Measurements from ENCODE around the gene EXOC2.

Gene EXOC2

DNA sequence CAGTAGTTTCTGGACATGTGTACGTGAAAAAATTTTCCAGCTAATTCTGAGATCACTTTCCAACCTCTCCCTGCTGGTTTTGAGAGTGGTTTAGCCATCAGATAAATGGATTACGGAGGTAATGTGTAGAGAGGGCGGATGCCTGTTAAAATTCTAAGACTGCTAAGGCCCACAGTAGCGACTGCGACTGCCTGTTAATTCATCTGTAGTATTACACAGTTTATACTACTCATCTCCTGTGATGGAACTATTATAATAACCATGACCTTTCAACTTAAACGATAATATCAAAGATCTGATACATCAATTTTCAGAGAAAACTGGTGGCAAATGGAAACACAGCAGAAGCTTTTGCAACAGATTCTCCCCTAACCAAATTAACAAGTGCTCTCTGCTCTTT is 199.1 kb downstream of the EXOC2 start:
- DNase-seq (ENCODE audit: low read depth): no peak

DNA sequence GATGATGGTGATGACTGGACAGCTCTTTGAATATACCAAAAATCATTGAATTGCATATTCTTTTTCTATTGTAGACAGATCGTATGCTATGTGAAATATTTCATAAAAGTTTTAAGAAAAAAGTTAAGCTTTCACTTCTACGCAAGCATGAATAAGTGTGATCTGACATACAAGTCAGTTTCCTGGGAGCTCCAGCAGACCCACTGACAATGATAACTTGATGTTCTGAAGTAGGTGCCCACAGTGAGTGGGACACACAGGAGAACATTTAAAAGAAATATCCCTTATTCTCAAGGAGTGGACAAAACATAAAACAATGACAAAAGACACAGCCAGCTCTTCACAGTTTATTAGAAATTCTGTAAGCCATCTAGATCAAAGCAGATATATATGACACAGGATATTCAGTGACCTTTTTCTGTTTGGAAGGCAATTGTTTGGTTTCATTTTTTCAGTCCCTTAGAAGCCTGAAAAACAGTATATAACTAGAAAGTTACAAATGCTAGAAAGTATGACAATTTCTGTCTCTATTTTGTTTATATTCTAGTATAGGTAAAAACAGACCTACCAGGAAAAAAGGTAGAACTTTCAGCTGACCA is 200.0 kb downstream of the EXOC2 start:
- DNase-seq (ENCODE audit: low read depth): no peak

DNA sequence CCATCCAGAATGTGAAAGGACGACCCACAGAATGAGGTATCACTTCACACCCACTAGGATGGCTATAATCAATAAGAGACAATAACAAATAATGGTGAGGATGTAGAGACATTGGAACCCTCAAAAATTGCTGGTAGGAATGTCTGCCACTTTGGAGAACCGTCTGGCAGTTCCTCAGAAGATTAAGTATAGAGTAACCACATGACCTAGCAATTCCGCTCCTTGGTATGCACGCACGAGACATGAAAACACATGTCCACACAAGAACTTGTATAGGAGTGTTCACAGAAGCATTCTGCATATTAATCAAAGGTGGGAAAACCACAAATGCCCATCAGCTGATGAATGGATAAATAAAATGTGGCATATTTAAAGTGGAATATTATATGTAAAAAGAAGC is 200.8 kb downstream of the EXOC2 start:
- DNase-seq (ENCODE audit: low read depth): no peak

GRCh38 chr6:491233-491632 is 201.7 kb downstream of the EXOC2 start:
- no peak for DNase-seq (ENCODE audit: low read depth)

DNA sequence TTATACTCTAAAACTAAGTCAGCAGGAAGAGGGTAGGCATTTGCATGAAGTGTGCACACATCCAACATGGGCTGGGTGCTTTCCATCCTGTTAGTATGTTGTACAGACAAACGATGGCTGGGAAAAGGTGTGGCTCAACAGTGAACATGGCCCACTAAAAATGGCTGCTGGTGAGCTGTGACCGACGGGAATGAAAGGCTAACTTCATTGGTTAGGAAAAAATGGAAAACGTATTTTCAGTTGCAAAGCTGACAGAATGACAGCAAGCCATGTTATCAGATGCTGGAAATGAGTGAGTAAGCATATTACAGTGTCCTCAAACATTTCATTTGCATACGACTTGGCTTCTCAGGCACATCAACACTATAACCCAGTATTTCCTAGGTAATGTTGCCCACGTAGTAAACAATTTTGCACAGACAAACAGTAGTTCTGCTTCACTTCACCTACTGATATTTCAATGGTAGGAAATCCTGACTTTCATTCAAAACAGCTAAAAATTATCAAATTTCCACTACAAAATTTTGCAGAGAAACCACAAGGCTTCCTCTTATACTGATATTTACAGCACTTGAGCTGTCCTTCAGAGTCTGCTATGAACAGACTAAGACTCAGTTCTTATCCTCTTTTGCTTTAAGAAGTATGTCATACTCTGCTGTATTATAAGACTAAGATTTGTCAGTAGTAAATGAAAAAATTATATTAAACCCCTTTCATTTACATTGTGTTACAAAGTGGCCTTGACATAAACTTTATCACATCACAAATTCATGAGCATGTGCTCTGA is 202.5 kb downstream of the EXOC2 start:
- no peak for DNase-seq (ENCODE audit: low read depth)

GRCh38 chr6:489762-490161 is 203.2 kb downstream of the EXOC2 start:
- no peak for DNase-seq (ENCODE audit: low read depth)

DNA sequence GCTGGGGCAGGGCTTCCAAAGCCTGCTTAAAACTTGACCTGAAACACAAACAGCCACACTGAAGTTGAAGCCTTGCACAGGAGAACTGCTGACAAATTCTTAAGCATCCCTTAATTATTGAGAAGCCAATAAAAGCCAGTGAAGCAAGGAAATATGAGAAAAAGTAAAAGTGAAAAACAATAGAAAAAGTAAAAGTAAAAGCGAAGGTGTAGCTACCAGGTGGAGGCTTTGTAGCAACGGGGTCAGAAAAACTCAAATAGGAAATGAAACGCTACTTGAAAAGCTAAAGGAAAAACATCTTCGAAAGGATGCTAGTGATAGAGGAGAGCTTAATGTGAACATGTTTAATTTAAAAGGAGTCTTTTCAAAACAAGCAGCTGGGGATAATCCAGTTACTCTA is 203.9 kb downstream of the EXOC2 start:
- DNase-seq (ENCODE audit: low read depth): no peak

DNA sequence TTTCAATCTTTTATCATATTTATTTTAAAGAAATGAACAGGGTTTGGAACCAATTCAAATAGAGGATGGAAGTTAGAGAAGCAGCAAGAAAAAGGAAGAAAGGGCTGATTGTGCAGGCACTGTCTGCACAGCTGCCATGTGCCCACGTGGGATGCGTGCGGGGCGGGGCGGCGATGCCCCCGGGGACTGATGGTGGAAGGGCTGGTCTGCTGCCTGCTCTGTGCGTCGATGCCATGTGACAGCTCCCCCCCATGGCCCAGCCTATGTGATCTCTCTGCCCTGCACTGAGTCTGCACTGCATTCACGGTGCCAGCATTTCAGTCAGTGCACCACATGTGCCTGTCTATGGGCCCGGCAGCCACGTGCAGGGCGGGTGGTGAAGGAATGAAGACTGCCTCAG is 205.0 kb downstream of the EXOC2 start:
- DNase-seq (ENCODE audit: low read depth): no peak

DNA sequence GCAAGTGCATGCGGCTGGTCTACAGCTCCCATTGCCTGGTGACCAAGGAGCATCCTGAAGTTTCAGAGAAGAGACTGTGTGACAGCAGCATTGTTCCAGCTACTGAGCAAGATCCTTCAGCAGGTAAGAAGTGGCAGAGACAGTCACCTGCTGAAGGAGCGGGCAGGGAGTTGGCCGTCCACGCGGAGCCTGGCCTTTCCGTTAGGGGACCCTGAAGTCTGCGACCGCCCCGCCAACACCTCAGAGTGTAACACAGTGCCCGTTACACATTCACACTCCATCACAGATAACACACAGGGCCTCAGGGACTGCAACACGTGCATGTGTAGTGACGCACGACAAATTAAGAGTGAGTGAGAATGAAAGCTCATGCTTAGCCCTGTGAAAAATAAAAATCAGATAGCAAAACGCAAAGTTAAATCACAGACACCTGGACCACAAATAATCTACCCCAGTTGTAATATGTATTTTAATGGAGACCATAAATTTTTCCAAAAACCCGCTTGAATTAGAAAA is 207.2 kb downstream of the EXOC2 start:
- DNase-seq (ENCODE audit: low read depth): no peak

- DNase-seq (ENCODE audit: low read depth): no peak
These were observed 208.2 kb downstream of the EXOC2 start for GRCh38 chr6:484746-485145.

DNA sequence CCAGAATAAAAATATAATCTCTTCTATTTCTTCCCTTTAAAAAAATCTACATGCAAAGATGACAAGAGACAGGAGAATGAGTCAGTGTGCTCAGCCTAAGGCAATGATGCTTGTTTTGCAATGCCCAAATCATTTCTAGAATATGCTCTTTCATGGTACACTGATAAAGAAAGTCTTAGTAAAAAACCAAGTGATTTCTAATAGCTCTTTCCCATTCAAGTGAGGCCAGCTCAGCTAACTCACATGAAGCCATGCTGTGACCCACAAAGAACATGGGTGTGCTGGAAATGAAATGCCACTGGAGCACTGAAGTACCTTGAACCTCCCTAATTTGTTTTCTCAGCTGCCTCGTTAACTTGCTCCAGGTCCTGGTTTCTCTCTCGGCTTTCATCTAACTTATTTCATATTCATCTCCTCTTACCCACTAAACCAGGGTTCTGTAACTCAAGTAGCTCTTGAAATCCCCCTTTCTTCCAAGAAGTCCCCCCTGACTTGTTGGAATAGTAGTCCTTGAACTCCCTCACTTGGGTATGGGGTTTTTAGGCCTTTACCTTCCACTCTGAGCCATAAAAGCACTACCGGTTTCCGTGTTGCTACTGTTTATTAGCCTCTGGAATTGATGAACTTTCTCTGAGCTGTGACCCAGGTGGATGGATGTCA is 208.7 kb downstream of the EXOC2 start:
- DNase-seq (ENCODE audit: low read depth): no peak

DNA sequence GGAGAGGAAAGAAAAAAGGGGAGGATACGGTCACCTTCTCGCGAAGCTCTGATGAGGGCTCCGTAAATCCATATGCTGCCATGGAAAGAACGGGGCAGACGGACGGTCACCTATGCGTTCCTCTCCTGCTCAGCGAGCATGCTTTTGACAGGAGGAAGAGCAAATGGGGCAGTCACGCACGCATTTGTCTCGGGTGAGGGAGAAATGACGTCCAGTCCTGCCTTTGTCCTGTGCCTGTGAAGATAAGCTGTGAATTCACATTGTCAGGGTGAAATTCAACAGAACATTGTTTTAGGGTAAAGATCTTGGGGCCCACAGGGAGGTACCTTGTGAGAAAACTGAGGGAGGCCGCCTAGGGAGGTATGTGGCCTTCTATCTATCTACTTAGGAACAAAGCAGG is 217.6 kb downstream of the EXOC2 start:
- DNase-seq (ENCODE audit: low read depth): no peak

DNA sequence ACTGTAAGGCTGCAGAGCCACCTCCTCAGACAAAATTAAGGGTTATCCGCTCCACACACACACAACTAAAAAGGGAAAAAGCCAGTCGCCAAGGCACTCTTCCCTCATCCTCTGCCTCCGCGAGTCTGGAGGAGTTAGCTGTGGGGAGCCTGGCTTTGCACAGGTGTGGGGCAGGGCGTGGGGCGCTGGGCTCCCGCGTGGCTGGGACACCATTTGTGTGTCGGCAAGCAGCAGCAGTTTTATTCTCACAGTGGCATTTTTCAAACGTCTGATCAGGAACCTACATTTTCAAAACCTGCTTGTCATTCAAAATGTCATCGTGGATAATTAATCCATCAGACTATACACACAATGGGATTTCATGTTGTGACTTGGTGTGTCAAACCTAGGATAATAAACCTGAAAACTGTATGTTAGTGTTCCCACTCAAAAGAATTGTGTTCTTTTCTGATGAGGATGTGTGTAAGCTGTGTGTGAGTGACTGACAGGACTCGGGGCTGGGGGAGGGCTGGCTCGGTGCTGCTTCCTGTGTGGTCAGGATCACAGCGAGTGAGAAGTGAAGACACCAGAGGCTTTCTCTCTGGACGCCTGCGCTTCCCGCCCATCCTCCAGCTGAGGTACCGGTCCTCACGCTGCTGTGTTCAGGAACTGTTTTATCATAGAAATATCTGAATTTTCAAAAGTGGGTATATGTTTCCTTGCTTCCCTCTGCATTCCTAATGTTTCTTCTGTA is 218.3 kb downstream of the EXOC2 start:
- DNase-seq (ENCODE audit: low read depth): peak; percentile 77

DNA sequence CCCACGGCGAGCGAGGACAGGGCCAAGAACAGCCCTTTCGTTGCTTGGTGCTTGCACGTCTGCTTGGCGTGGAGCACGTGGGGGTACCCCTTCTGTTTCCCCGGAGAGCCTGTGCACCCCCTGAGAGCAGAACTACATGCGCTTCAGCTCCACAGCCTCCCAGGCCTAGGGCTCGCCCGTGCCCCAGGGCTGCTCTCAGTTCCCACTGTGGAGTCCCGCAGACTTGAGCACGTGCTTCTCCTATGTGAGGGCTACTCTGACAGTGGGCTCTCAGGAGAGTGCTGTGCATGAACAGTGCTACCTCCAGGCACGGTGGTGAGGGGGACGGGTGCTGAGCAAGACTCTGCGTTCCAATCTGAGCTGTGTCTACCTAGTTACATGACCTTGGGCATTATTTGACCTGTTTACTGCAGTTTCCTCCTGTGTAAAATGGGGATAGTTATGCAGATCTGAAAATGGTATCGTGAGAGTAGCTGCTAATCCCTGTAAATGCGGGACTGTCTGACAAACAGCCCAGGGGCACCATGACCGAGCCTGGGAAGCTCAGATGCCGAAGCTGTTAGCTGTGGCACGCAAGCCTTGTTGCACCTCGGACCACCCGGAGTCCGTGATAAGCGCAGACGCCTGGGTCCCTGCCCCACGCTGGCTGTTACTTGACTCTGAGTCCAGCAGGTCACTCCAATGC is 219.0 kb downstream of the EXOC2 start:
- DNase-seq (ENCODE audit: low read depth): no peak

GRCh38 chr6:473356-473755 is 219.6 kb downstream of the EXOC2 start:
- no peak for DNase-seq (ENCODE audit: low read depth)

DNA sequence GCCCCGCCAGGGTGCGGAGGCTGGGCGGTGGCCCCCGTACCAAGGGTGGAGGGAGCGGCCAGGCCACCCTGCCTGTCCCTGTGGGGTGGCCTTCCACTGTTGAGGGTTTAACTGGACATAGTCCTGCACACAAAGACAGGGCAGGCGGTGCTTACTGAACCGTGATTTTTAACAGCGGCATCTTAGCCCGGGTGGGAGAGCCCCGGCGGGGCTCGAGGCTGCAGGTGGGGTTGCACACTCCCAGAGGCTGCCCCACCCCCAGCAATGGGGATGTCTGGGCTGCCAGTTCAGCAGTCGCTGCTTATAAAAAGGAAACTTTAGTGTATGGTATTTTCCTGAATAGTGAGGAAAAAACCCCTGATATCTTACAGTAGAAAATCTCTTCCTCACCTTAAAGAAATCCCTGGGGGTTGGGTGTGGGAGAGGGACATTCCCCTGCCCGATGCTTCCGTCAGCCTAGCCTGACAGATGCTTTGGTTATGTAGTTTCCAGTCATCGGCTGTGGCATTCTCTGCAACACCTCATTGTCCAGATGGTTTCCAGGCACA is 222.0 kb downstream of the EXOC2 start:
- DNase-seq (ENCODE audit: low read depth): no peak

GRCh38 chr6:470051-470900 is 222.7 kb downstream of the EXOC2 start:
- no peak for DNase-seq (ENCODE audit: low read depth)

DNA sequence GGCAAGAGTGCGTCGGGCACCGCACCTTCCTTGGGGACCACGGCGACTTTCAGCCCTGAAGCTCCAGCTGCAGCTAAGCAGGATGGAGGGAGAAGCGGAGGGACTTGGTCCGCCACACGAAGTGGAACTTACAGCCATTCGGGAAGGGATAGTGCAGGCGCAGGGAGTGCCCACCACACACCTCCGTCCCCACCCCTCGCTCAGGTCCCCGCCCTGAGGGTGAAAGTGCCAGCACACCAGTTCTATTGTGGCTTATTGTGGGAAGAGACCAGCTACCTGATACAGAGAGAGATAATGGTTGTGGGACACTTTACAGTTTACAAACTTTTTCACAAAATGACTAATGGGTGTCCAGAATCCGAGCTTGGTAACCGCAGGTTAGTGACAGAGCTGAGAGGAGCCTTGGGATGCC is 225.3 kb downstream of the EXOC2 start:
- DNase-seq (ENCODE audit: low read depth): no peak

DNA sequence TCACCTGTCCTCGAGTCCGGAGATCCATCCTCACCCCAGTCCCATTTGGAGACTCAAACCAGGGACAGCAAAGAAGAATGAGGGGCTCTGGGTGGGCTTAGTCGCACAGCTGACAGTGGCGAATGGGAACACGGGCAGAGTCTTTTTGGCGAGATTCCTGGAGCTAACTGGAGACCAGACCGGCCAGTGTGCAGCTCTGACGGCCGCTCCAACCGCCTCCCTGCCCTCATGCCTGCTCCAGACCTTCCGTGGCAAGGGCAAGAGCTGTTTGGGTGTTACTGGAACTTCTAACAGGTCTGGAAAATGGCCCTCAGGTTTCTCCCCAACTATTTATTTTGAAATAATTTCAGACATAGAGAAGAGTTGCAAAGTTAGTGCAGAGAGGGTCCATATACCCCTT is 225.8 kb downstream of the EXOC2 start:
- no peak for DNase-seq (ENCODE audit: low read depth)

DNA sequence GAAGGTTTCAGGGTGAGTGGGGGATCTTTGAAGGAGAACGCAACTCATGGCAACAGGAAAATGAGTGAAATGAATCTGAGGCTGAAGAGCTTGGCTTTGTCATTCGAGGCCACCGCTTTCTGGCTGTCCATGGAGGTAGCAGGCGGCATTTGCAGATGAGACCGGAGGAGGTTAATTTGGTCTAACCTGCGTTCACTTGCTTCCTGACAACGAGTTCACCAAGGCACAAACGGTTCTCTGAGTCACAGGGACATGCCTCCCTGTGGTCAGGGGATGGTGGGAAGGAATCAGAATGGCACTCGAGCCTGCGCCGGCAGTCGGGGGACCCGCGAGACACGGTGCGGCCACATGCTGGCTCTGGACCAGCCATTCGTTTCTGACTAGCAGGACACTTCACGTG is 226.4 kb downstream of the EXOC2 start:
- DNase-seq (ENCODE audit: low read depth): no peak

Measured in activated T-cell treated with anti-CD3 and anti-CD28 coated beads for 48 hours (primary cell).